GM21619 (cell line): ENCODE measurements around the gene NUMB.

ENCODE experiments used
- ATAC-seq: cut with Tn5 transposase; IDR thresholded peaks from one replicate; pipeline ENCODE4 v1.9.1; 2021; ENCODE audit not compliant: unreplicated experiment

NUMB gene

DNA sequence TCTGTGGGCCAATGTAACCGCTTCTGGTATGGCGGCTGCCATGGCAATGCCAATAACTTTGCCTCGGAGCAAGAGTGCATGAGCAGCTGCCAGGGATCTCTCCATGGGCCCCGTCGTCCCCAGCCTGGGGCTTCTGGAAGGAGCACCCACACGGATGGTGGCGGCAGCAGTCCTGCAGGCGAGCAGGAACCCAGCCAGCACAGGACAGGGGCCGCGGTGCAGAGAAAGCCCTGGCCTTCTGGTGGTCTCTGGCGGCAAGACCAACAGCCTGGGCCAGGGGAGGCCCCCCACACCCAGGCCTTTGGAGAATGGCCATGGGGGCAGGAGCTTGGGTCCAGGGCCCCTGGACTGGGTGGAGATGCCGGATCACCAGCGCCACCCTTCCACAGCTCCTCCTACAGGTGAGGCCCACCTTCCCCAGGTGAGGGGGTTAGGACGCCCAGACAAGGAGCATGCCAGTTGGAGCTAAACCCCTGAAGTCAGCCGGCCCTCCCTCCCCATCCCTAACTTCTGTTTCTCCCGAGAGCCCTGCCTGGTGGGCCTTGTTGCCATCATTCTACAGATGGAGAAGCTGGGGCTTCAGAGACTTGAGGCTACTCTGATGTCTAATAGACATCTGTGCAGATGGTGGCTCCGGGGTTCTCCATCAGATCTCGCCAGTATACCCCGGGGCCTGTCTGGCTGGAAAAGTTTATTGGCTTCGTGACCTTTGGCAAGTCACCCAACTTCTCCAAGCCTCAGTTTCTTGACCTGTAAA is 195.7 kb downstream of the NUMB start:
- no peak for ATAC-seq

DNA sequence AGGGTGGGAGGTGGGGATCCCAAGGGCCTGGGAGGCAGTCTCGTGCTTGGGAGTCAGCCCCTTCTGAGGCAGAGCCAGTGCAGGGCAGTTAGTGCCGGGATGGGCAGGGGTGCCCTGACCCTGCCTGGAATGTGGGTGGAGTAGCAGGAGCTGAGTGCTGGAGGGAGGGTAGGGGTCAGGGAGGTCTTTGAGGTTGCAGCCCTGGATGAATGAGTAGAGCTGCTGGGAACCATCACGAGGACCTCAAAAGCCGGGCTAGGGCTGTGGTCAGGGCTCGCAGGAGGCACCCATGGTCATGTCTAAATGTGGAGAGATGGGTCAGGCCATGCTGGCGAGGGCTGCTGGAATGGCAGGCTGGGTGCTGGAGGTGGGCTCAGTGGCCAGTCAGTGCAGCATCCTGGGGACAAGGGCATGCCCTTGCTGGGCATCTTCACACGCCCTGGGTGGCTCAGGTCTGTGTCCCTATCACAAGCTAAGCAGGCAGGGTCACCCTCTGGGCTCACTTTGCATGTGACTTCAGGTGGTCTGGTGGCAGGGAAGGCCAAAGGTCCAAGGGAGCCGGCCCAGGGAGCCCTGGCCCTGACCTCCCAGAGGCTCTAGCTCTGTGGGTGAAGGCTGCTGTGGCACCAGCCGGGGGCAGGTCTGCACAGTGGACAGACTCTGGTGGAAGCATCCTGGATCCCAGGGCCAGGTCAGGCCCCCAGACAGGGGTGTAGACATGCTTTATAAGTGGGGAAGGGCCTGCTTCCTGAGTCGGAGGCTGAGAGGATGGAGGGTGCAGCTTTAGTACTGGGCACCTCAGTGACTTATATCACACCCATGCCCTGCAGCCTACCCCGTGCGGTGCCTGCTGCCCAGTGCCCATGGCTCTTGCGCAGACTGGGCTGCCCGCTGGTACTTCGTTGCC is 196.6 kb downstream of the NUMB start:
- no peak for ATAC-seq

DNA sequence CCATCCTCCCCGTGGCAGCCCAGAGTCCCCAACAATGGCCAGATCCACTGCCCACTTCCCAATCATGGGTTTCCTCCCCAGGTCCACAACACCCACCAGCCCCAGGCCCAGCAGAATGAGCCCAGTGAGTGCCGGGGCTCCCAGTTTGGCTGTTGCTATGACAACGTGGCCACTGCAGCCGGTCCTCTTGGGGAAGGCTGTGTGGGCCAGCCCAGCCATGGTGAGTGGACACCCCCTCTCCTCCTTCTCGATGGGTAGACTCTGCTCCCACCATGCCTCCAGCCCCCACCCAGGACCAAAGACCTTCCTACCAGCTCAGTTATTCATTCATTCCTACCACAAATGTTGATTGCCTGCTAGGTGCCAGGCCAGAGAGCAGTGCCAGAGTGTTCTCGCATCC is 197.3 kb downstream of the NUMB start:
- ATAC-seq: no peak

DNA sequence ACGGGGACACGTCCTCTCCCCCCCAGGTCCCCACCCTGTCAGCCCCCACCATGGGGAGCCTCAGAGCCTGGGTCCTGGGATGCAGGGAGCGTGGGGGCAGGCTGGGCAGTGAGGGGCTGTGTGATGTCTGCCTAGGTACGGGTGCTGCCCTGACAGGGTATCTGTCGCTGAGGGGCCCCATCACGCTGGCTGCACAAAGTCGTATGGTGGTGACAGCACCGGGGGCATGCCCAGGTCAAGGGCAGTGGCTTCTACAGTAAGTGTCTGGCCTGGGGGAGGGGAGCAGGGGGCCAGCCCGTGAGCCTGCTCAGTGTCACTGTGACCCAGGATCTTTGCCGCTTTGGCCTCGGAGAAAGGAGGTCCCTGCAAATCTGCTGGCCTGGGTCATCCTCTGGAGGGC is 197.8 kb downstream of the NUMB start:
- ATAC-seq: no peak

DNA sequence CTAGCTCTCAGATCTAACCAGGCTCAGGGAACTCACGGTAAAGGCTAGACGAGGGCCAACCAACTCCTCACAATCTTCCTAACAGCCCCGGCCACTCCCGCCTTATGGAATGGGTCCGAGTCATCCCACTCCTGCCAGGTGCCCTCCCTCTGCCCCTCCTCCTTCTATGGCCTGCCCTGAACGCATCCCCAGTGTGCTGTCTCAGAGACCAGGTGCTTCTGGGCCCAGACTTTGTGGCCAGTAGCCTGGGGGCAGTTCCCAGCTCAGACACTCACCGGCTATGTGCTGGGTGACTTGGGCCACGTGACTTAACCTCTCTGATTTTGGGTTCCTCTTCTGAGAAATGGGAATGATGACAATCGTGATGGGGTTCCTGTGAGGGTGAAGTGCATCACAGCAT is 198.5 kb downstream of the NUMB start:
- no peak for ATAC-seq

DNA sequence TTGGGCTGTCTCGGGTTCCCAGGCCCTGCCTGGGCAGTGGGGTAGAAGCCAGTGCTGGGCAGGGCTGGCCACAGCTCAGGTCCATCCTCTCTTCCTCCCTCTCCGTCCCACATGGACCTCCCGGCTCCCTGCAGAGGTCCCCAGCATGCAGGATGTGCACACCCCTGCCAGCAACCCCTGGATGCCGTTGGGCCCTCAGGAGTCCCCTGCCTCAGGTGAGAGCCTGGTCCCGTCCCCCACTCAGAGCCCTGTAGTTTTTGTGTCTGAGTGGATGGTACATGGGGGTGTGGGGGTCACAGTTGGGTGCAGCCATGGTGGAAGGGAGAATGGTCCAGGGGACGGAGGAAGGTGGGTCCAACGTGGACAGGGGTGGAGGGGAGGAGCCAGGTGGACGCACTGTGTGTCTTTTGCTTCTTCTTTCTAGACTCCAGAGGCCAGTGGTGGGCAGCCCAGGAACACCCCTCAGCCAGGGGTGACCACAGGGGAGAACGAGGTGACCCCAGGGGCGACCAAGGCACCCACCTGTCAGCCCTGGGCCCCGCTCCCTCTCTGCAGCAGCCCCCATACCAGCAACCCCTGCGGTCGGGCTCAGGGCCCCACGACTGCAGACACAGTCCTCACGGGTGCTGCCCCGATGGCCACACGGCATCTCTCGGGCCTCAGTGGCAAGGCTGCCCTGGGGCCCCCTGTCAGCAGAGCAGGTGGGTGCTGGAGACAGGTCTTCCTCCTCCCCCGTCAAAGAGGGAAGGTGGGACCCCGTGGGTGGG is 199.3 kb downstream of the NUMB start:
- ATAC-seq: no peak

DNA sequence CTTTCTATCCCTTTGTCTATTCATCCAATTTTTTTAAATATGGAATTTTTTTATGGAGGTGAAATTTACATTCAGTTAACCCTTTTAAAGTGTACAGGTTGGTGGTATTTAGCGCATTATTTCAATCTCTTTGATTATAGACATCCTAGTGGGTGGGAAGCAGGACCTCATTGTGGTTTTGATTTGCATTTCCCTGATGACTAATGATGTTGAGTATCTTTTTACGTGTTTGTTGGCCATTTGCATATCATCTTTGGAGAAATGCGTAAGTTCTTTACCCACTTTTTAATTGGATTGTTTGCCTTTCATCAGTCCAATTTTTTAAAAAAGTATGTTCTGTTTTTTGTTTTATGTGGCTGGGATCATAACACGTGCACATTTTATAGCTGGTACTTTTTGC is 200.3 kb downstream of the NUMB start:
- no peak for ATAC-seq

DNA sequence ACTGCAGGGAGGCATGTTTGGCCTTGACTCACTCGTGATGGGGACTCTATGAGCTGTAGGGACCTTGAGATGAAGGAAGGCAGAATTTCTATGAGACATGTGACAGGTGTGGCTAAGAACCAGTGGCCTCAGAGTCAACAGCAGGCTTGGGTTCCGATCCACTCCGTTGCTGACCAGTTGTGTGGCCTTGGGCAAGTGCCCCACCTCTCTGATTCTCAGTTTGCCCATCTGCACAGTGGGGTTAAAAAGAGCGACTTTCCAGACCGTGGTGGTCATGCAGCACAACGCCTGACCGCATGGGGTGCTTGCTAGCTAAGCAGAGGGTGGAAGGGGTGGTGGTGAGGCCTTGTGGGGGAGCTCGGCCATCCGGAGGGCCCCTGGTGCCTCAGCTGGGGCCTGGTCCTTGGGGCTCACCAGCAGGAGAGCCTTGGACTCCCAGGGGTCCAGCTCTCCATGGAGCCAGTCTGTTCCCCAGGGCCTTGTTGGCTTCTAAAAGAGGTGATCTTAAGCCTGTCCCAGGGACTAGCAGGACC is 202.6 kb downstream of the NUMB start:
- no peak for ATAC-seq

DNA sequence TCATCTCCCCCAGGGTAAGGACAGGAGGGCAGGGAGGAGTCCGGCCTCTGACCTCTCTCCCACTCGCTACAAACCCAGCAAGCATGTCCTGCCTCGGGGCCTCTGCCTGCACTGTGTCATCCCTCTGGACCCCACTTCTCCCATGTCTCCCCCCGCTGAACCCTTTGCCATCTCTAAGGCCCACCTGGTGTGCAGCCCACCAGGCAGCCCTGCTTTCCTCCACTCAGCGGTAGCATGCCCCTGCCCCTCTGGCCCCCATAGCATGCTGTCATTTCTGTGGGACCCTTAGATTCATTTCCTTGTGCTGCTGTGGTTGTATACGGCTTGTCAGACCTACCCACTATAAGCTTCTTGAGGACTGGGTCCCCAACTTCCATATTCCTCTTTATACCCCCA is 203.3 kb downstream of the NUMB start:
- ATAC-seq: no peak

DNA sequence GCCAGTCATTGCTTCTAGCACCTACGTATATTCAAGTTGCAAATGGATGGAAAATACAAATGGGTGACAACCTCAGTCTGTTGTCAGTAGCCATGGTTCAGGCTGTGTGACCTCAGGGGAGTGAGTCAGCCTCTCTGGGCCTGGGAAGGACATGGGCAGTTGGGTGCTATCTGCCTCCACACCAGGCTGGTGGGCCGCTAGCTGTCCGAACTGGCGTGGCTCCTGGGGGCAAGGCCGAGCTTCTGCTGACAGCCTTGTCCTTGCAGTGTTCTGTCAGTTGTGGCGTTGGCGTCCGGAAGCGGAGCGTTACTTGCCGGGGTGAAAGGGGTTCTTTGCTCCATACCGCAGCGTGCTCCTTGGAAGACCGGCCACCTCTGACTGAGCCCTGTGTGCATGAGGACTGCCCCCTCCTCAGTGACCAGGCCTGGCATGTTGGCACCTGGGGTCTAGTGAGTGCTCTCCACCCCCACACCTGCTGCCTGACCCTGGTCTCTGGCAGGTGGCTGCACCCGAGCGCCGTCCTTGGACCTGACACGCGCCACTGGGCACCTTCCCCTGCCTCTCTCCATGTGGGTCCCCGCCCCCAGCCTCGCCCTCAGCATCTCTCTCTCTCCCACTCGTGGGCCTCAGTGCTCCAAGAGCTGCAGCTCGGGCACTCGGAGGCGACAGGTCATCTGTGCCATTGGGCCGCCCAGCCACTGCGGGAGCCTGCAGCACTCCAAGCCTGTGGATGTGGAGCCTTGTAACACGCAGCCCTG is 203.9 kb downstream of the NUMB start:
- no peak for ATAC-seq

DNA sequence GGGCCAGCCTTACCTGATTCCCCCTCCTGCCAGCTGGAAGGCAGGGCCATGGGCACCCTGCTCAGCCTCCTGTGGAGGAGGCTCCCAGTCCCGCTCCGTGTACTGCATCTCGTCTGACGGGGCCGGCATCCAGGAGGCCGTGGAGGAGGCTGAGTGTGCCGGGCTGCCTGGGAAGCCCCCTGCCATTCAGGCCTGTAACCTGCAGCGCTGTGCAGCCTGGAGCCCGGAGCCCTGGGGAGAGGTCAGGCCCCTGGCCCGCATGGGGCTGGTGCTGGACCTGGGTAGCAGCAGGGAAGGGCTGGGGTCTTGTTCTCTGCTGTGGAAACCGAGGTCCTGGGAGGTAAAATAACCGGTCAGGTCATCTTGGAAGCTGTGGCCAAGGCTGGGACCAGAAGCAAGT is 204.6 kb downstream of the NUMB start:
- no peak for ATAC-seq

DNA sequence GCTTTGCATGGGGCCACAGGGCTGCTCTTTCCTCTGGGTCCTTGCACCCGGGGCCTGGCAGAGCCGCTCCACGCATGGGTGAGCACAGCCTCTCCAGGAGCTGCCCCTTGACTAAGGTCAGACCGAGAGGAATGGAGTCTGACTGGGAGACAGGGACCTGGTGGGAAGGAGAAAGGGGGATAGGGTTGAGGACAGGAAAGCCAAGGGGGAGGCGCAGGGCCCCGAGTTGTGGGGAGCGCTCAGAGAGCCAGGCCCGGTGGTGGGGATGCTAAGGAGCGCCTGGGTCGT is 205.1 kb downstream of the NUMB start:
- no peak for ATAC-seq

DNA sequence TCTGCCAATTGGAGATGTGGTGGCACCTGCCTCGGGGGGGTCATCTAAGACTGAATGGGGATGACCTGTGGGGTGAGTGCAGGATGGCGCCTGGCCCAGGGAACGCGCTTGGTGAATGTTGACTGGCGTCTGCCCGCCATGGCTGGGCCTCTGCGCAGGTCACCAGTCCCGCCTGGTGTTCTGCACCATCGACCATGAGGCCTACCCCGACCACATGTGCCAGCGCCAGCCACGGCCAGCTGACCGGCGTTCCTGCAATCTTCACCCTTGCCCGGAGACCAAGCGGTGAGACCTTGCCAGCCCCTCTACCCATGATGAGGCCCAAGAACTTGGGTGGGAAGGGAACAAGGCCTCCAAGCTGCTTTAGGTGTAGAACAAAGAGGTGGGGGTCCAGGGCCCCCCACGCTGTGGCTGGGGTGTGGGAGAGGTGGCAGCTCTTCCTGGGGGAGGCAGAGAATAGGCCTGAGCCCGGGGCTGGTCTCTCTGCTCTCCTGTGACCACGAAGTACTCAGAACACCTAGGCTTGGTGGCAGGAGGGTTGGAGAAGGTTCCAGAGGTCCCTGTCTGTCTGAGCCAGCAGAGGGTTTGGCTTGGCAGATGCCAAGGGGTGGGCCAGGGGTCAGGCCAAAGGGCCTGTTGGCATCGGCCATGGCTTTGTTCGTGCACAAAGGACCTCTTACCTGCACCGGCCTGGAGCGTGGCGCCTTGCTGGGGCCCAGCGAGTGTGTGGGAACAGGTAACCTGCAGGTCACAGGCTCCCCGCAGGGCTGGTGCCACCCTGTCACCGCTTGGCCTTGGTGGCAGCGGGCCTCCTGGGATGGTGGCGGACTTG is 205.6 kb downstream of the NUMB start:
- no peak for ATAC-seq

DNA sequence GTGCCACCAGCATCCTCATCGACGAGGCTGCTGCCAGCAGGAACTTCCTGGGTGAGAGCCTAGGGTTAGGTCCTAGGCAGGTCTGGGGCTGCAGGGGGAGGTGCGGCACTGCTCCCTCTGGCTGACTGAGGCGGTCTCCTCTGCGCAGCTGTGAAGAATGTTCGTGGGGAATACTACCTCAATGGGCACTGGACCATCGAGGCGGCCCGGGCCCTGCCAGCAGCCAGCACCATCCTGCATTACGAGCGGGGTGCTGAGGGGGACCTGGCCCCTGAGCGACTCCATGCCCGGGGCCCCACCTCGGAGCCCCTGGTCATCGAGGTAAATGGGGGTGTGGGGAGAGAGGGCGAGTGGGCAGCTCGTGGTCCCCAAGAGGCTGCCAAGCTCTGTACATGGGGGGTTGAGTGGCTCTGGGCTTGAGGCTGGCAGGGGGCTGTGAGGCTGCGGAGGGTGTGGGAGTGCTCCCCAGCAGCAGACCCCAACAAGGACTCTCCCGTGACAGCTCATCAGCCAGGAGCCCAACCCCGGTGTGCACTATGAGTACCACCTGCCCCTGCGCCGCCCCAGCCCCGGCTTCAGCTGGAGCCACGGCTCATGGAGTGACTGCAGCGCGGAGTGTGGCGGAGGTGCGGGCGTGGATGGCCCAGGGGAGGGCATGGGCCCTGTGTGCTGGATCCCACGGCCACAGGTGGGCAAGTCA is 206.7 kb downstream of the NUMB start:
- ATAC-seq: no peak

DNA sequence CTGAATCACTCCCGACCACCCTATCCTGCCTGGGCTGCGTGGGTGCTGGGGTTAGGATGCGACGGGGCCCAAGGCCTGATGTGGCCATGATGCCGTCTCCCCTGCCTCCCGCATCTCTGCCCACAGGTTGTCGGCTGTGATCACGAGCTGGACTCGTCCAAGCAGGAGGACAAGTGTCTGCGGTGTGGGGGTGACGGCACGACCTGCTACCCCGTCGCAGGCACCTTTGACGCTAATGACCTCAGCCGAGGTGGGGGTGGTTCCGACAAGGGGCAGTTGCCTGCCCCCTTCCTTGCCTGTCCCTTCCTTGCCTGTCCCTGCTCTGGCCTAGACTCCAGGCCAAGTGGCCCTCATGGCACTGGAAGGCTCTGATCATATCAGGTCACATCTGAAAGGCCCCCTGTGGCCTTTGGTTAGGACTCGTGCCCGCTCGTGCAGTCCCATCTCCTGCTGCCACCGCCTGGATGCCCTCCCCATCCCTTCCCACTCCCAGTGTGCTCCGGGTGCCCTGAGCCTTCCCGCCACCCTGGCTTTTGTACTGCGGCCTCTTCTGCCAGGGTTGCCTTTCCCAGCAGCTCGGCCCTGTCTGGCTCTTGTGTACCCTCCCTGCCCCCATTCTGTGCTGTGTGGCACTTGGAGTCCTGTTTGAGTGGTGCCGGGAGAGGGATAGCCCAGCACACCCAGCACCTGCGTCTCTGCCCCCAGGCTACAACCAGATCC is 207.4 kb downstream of the NUMB start:
- no peak for ATAC-seq

DNA sequence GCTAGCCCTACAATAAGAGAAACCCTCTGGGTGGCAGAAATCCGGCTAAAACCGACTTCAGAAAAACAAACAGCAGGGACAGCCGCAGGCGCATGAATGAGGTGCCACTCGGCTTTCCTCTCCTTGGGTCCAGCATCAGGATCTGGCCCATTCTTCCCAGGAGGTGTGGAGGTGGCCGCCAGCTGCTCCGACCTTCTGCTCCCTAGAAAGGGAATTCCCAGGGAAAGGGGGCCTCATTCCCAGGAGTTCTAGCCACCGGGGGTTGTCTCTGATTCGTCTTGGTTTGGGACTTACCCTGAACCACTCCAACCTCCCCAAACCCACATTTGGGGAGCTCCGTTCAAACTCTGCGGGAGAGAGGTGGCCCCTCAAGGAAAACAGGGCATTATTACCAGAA is 208.0 kb downstream of the NUMB start:
- ATAC-seq: no peak

DNA sequence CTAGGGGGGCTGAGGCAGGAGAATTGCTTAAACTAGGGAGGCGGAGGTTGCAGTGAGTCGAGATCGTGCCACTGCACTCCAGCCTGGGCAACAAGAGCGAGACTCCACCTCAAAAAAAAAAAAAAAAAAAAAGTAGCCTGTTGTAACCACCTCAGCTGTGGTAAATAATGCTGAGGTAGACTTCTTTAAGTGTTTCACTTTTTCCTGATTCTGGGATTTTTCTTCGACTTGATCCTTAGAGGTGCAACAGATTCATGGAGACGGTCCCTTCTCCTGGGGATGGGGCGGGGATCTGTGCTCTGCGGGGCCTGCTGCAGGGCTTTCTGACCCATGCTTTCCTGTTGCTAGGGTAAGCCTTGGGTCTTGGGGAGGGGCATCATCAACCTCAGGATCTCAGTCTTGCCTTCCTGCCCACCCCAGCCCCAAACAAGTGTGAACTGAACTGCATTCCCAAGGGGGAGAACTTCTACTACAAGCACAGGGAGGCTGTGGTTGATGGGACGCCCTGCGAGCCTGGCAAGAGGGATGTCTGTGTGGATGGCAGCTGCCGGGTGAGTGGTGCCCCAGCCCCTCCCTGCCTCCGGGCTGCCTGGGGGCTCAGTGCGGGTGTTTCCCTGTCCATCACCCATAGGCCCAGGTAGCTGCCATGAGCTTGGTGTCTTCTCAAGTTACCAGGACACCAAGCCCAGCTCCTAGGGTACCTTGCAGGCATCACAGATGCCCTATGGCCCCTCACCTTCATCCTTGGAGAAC is 208.6 kb downstream of the NUMB start:
- ATAC-seq: no peak

DNA sequence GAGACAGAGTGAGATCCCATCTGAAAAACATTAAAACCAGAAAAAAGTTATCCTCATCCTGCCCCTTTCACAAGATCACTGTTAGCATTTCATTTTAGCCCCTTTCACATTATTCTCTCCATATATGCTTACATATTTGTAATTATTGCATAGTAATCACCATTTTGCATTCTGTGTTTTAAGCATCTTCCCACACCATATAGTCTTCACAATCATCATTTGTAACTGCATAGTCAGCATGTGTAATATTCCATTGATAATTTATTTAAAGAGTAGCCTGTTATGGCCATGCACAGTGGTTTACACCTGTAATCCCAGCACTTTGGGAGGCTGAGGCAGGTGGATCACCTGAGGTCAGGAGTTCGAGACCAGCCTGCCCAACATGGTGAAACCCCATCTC is 209.2 kb downstream of the NUMB start:
- no peak for ATAC-seq
